GM21360 (cell line): Measurements from ENCODE around the gene SETD6.

Source experiments
- ATAC-seq: cut with Tn5 transposase; IDR thresholded peaks from one replicate; pipeline ENCODE4 v1.9.1; 2021; ENCODE audit warnings: mild to moderate bottlenecking, moderate library complexity; ENCODE audit not compliant: unreplicated experiment

The SETD6 gene

GRCh38 chr16:58507963-58508670 lies 7.2 kb upstream of the SETD6 start:
- no peak for ATAC-seq

- ATAC-seq, result no peak
These were observed 6.6 kb upstream of the SETD6 start for GRCh38 chr16:58508671-58509251.

DNA sequence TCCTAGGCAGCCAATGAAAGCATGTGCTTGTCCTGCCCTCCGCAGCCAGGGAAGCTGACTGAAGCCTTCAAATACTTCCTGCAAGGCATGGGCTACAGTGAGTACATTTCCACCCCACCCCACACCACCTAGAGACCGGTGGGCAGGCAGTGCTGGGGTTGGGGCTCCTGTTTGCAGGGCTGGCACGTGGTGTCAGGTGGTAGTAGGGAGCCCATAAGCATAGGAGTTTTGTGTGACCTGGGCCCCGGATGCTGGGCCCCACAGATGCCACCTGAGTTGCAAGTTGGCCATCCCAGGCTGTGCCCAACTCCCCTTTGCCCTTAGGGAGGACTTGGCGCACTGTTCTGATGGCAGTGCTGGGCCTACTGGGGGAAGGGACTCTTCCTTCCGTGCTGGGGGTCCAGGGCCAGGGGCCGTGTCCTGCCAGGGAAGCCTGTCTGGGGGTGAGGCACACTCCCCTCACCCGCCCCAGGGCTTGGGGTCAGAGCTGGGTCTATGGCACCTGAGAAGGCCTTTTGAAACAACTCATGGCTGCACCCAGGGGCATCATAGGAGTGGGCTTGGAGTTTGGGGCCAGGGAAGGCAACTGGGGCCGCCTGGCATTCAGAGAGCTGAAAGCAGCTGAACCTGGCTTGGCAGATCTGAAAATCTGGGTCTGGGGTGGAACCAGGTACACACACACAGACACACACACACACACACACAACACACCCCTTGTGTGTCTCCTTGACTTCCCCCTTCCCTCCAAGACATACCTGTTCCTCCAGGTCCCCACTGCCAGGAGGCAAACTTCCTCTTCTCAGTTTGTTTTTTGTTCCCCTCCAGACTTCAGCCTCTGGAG lies 5.8 kb upstream of the SETD6 start:
- ATAC-seq, result no peak

- no peak for ATAC-seq
These were observed 5.1 kb upstream of the SETD6 start for GRCh38 chr16:58510097-58510775.

DNA sequence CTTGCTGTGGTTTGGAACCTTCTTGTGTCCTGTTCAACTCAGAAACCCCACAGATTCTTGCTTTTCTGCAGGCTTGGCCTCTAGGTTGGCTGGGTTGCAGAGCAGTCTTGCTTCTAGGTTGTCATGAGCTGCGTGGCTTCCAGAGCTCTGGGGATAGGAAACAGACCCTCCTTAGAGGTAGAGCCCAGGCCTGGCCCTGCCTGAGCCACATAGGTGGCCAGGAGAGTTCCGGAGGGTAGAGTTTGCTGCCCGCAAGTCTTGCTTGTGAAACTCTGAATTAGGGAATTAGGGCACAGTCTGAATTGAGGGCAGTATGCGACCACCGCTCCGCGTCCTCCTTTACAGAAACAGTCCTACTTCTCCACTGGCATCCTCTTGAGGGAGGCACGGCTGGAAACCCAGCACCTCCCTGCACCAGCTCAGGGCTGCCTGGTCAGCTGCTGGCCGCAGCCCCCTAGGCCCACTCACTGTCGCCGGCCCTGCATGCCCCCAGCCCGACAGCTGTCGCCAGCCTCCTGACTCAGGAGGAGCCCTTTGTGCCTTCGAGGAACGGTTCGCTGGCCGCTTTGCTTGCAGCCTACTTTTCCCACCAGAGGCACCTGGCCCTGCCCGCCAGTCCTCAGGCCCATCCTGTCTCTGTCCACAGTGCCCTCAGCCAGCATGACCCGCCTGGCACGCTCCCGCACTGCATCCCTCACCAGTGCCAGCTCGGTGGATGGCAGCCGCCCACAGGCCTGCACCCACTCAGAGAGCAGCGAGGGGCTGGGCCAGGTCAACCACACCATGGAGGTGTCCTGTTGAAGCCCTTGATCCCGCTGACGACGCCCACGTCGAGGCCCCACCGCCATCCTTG lies 4.3 kb upstream of the SETD6 start:
- no peak for ATAC-seq

DNA sequence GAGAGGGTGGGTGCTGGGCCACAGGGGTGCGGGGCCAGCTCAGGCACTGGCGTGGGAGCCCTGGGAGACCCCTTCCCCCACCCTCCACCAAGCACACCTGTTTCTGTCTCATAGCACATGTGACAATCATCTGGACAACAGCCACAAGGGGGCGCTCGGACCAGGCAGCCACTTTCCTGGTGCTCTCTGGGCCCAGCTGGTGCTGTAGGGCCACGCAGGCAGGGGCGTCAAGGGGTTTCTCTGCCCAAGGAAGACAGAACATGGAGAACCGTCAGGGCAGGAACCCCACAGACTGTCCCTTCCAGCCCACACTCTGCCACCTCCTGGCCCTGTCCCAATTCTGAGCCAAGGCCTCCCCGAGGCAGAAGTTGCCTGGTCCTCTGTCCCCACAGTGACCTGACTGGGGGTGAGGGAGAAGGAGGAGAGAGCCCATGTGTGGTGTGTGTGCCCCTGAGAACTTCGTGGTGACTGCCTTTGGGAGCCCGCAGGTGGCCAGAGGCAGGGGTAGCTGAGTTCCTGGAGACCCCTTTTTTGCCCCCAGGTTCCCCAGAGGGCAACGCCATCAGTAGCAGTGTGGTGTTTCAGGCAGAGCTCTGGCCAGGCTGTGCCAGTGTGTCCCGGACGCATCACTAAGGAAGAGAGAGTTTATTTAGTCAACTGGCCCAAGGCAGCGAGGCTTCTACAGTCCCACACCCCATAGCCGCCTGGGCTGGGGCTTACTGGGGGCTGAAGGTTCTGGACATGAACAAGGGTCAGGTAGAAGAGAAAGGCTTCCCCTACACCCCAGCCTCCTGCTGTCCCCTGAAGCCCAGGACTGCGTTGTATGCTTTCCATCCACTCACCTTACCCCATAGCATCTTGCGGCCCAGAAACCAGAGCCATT lies 3.1 kb upstream of the SETD6 start:
- peak; percentile 37 for ATAC-seq

- no peak for ATAC-seq
These were observed 1.4 kb upstream of the SETD6 start for GRCh38 chr16:58513874-58514273.

DNA sequence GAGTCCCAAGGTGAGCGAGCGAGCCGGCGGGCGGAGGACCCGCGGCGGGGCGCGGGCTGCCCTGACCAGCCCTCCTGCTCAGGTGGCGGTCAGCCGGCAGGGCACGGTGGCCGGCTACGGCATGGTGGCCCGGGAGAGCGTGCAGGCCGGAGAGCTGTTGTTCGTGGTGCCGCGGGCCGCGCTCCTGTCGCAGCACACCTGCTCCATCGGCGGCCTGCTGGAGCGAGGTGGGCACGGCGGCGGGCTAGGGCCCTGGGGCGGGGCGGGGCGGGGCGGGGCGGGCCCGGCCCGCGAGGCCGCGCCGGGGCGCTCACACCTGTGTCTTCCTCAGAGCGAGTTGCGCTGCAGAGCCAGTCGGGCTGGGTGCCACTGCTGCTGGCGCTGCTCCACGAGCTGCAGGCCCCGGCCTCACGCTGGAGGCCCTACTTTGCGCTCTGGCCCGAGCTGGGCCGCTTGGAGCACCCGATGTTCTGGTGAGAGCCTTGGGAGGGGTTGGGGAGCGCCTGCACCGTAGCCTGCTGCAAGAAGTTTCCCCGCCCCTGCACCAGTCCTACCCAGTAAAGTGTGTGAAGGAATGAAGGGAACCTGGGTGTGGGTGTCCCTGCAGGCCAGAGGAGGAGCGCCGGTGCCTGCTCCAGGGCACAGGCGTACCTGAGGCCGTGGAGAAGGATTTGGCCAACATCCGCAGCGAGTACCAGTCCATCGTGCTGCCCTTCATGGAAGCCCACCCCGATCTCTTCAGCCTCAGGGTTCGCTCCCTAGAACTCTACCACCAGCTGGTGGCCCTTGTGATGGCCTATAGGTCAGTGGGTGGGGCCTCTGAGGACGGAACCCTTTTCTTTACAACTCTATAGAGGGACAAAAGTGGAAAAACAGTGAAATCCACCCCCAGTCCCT lies 802 bp downstream of the SETD6 start:
- ATAC-seq, result peak; percentile 32

DNA sequence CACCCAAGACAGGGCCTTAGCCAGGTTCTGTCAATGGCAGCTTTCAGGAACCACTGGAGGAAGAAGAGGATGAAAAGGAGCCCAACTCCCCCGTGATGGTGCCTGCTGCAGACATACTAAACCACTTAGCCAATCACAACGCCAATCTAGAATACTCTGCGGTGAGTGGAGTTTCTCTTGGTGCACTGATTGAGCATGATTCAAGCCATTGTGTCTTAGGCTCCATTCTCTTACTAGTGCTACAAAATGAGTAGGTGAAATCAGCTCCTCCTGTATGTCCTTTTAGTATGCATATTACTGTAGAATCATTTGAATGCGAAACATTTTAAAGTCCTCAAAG lies 1.4 kb downstream of the SETD6 start:
- ATAC-seq, result no peak

DNA sequence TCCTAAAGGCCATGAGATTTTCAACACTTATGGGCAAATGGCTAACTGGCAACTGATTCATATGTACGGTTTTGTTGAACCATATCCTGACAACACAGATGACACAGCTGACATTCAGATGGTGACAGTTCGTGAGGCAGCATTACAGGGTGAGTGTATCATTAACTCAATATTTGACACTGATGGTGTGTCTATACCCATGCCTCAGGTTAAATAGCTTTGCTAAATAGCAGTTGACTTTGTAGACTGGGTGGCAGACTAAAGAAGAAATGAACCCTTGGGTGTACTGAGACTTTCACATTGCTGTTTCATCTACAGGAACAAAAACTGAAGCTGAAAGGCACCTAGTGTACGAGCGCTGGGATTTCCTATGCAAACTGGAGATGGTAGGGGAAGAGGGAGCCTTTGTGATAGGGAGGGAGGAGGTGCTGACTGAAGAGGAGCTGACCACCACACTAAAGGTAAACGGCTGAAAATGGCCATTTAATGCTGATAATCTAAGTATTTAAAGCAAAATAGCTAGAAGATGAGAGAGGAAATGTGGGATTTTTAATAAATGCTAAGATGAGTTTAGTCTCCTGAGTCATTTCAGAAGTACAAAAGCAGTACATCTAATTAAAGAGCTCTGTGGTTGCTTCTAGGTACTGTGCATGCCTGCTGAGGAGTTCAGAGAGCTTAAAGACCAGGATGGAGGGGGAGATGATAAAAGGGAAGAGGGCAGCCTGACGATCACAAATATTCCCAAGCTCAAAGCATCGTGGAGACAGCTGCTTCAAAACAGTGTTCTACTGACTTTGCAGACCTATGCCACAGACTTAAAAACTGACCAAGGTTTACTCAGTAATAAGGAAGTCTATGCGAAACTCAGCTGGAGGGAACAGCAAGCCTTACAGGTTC lies 3.0 kb downstream of the SETD6 start:
- peak; percentile 36 for ATAC-seq

DNA sequence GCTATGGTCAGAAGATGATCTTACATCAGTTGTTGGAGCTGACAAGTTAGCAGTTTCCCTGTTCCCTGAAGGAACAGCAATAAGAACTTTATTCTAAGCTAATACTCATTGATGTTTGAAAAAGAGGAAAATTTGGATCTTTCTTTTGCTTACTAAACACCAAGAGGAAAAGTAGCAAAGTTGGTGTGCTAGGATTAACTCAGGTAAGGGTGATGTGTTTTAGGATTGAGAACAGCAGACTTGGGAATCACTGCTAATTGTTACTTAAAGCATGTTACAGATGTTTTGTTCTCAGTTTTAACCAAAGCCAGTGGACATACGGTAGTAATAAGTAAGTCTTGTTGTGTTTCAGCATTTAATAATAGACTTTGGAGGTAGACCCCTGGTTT lies 3.7 kb downstream of the SETD6 start:
- no peak for ATAC-seq

- no peak for ATAC-seq
These were observed 4.4 kb downstream of the SETD6 start for GRCh38 chr16:58519707-58520106.

- no peak for ATAC-seq
These were observed 14.9 kb downstream of the SETD6 start for GRCh38 chr16:58530179-58530578.

- ATAC-seq, result no peak
These were observed 17.1 kb downstream of the SETD6 start for GRCh38 chr16:58532414-58532813.

DNA sequence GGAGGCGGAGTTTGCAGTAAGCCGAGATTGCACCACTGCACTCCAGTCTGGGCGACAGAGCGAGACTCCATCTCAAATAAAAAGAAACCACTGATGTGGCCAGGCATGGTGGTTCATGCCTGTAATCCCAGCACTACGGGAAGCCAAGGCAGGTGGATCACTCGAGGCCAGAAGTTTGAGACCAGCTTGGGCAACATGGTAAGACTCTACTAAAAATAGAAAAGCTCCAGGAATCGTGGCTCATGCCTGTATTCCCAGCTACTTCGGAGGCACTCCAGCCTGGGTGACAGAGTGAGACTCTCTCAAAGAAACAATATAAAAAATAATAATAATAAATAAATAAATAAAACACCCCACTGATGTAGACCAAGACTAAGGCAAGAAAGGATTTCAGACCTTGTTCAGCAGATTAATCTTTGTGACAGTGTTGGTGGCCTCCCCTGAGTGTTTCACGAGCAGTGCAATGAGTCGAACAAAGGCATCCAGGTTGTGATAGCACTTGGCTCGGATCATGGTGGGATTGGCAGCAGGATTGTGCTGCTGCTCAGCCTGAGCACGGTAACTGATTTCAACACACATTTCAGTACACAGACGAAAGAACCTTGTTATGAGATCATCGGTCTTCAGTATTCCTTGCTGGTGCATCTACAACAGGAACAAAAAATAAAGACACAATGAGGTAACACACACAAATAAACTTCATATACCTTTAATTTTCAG lies 18.6 kb downstream of the SETD6 start:
- no peak for ATAC-seq

DNA sequence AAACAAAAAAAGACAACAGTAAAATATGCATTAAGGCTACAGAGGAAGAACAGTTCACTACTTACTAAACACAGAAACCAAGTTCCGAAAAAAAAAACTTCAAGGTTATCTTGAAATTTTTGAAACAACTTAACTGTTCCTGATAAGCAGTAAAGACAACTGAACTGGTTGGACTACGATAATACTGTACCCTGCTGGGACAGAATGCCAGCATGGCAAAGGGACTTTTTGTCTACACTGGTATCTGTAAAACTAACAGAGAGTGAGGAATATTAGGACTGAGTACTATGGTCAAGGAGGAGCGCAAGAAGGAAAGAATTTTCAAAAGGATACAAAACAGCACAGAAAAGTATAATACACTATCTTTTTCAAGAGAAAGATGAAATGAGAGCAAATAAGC lies 19.8 kb downstream of the SETD6 start:
- ATAC-seq, result no peak

- no peak for ATAC-seq
These were observed 21.0 kb downstream of the SETD6 start for GRCh38 chr16:58536278-58536677.
